WERI-Rb-1 (cell line): ENCODE data around the gene SALL3.
A peak's percentile ranks its signal among the peaks of the same experiment; 100 is the strongest.

ENCODE experiments used
- DNase-seq: peaks from one replicate; pipeline ENCODE4 v3.0.0-alpha.2; 2020
- H3K27ac ChIP-seq: fragments of 250-450 bp; sonication (Bioruptor Pico); 2 replicates; pipeline ENCODE4 v1.5.1; 2020; ENCODE audit warnings: mild to moderate bottlenecking, moderate library complexity
- H3K27me3 ChIP-seq: fragments of 250-450 bp; sonication (Bioruptor Pico); 2 replicates; pipeline ENCODE4 v1.5.1; 2021; ENCODE audit warnings: mild to moderate bottlenecking, low read depth, moderate library complexity; ENCODE audit not compliant: insufficient read depth, severe bottlenecking
- H3K36me3 ChIP-seq: fragments of 250-450 bp; sonication (Bioruptor Pico); 2 replicates; pipeline ENCODE4 v1.5.1; 2020; ENCODE audit warnings: mild to moderate bottlenecking, moderate library complexity
- H3K4me3 ChIP-seq: 2 replicates; pipeline ENCODE4 v1.5.1; 2011; ENCODE audit warnings: low read depth, mild to moderate bottlenecking, control low read depth, low read length
- H3K9me3 ChIP-seq: fragments of 250-450 bp; sonication (Bioruptor Pico); 2 replicates; pipeline ENCODE4 v1.5.1; 2021; ENCODE audit warnings: mild to moderate bottlenecking, moderate library complexity; ENCODE audit not compliant: severe bottlenecking
- CTCF ChIP-seq: IDR thresholded peaks from 2 replicates; pipeline ENCODE4 v1.5.1; 2011; ENCODE audit warnings: low read depth, mild to moderate bottlenecking, control low read depth, inconsistent platforms, low read length

SALL3 gene

GRCh38 chr18:78983512-78983911, 3.9 kb downstream of the SALL3 start:
- Histone ChIP-seq H3K27me3 (no peaks in the 10 kb centered on the region), H3K27ac (peak overlapping the region; percentile 95), H3K36me3 (peaks cover 15% of the 10 kb centered on the region), H3K4me3 (no peak overlapping the region), H3K9me3 (no peaks in the 10 kb centered on the region)
- DNase-seq: no peak
- no peak for TF ChIP-seq CTCF

GRCh38 chr18:78984941-78985784, 5.5 kb downstream of the SALL3 start:
- Histone ChIP-seq H3K36me3 (peaks cover 15% of the 10 kb centered on the region), H3K4me3 (peak overlapping the region; percentile 39), H3K27me3 (no peaks in the 10 kb centered on the region), H3K9me3 (no peaks in the 10 kb centered on the region), H3K27ac (peak overlapping the region; percentile 95)
- TF ChIP-seq CTCF: peak; percentile 73
- DNase-seq: peak; percentile 90

GRCh38 chr18:78986018-78986481, 6.4 kb downstream of the SALL3 start:
- H3K27me3 ChIP-seq: no peaks in the 10 kb centered on the region
- H3K9me3 ChIP-seq: no peaks in the 10 kb centered on the region
- peak overlapping the region; percentile 95 for H3K27ac ChIP-seq
- DNase-seq: peak; percentile 81
- no peak overlapping the region for H3K4me3 ChIP-seq
- TF ChIP-seq CTCF: peak; percentile 93
- H3K36me3 ChIP-seq: peaks cover 7% of the 10 kb centered on the region

- H3K4me3 ChIP-seq: no peak overlapping the region
- no peaks in the 10 kb centered on the region for H3K27me3 ChIP-seq
- no peaks in the 10 kb centered on the region for H3K9me3 ChIP-seq
- TF ChIP-seq CTCF: no peak
- no peak for DNase-seq
- no peak overlapping the region for H3K27ac ChIP-seq
- H3K36me3 ChIP-seq: peaks cover 39% of the 10 kb centered on the region
Observed at GRCh38 chr18:78991446-78991845, 11.8 kb downstream of the SALL3 start.

- no peak overlapping the region for H3K27ac ChIP-seq
- peaks cover 48% of the 10 kb centered on the region for H3K36me3 ChIP-seq
- no peak for TF ChIP-seq CTCF
- no peak overlapping the region for H3K4me3 ChIP-seq
- H3K27me3 ChIP-seq: no peaks in the 10 kb centered on the region
- DNase-seq: no peak
- no peaks in the 10 kb centered on the region for H3K9me3 ChIP-seq
Observed at GRCh38 chr18:78992041-78993011, 12.7 kb downstream of the SALL3 start.
